ENCODE data around the gene CD53. TPM values are rescaled to one million over a fixed set of nuclear protein-coding genes. Genes with fewer than 3 reads are reported as not detected.

Gene CD53
- total RNA-seq, 4 donors from 2014 or later = 6.2 to 11.1 (median 9.3) TPM

DNA sequence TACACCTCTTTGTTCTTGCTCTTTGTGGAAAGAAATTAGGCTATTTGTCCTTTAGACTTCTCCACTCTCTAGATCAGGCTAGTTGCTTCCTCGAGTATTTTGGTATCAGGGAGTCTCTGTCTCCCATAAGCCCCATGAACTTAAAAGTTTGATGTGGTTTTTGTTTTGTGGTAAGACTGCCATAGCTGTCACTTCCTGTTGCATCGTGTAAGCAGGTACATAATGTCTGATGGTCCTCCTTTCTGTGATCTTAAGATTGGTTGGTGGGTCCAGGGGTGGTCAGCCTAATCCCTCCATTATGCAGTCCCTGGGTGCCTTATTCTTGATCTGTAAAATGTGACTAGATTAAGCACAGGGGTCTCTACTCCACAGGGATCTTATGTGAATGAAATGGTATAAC, 23.1 kb downstream of the CD53 start:
- H3K9me3 ChIP-seq = no peaks in the 10 kb centered on the region
- H3K36me3 ChIP-seq = no peaks in the 10 kb centered on the region
- WGBS = 53% methylated on average over 2 of the region's 2 CpGs
- no peaks in the 10 kb centered on the region for H3K27me3 ChIP-seq
- no peak for DNase-seq (ENCODE audit: low spot score in 2 of 2)
- no peak overlapping the region for H3K4me3 ChIP-seq
- TF ChIP-seq, protein P1, sequence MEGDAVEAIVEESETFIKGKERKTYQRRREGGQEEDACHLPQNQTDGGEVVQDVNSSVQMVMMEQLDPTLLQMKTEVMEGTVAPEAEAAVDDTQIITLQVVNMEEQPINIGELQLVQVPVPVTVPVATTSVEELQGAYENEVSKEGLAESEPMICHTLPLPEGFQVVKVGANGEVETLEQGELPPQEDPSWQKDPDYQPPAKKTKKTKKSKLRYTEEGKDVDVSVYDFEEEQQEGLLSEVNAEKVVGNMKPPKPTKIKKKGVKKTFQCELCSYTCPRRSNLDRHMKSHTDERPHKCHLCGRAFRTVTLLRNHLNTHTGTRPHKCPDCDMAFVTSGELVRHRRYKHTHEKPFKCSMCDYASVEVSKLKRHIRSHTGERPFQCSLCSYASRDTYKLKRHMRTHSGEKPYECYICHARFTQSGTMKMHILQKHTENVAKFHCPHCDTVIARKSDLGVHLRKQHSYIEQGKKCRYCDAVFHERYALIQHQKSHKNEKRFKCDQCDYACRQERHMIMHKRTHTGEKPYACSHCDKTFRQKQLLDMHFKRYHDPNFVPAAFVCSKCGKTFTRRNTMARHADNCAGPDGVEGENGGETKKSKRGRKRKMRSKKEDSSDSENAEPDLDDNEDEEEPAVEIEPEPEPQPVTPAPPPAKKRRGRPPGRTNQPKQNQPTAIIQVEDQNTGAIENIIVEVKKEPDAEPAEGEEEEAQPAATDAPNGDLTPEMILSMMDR (IDR thresholded peaks at IDR 0.05) = no peak
- TF ChIP-seq POLR2AphosphoS5 (IDR thresholded peaks at IDR 0.05) (no peak), EP300 (IDR thresholded peaks at IDR 0.05) (no peak), POLR2A (IDR thresholded peaks at IDR 0.05) (no peak)
- H3K27ac ChIP-seq = no peak overlapping the region
- no peaks in the 10 kb centered on the region for H3K4me1 ChIP-seq

DNA sequence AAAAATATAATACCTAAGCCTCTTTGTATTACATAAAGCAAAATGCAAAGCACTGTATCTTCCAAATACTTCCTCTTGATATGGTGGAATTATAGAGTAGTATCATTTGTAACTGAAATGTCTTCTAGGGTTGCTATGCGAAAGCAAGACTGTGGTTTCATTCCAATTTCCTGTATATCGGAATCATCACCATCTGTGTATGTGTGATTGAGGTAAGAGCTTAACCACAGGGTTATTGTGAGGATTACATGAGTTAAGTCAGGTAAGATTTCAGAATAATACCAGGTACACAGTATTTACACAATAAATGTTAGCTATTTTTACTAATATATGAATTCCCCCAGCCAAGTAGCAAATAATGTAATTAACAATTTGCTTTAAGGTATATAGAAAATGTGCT, 24.7 kb downstream of the CD53 start:
- Histone ChIP-seq H3K4me1 (no peaks in the 10 kb centered on the region), H3K9me3 (no peaks in the 10 kb centered on the region), H3K36me3 (no peaks in the 10 kb centered on the region), H3K27ac (no peak overlapping the region), H3K4me3 (no peak overlapping the region), H3K27me3 (no peaks in the 10 kb centered on the region)
- no peak for TF ChIP-seq EP300 (IDR thresholded peaks at IDR 0.05)
- no peak for TF ChIP-seq POLR2AphosphoS5 (IDR thresholded peaks at IDR 0.05)
- TF ChIP-seq, protein P1 (IDR thresholded peaks at IDR 0.05) = no peak
- no peak for TF ChIP-seq POLR2A (IDR thresholded peaks at IDR 0.05)
- 92% methylated on average over 2 of the region's 2 CpGs for WGBS
- DNase-seq (ENCODE audit: low spot score in 2 of 2) = no peak

DNA sequence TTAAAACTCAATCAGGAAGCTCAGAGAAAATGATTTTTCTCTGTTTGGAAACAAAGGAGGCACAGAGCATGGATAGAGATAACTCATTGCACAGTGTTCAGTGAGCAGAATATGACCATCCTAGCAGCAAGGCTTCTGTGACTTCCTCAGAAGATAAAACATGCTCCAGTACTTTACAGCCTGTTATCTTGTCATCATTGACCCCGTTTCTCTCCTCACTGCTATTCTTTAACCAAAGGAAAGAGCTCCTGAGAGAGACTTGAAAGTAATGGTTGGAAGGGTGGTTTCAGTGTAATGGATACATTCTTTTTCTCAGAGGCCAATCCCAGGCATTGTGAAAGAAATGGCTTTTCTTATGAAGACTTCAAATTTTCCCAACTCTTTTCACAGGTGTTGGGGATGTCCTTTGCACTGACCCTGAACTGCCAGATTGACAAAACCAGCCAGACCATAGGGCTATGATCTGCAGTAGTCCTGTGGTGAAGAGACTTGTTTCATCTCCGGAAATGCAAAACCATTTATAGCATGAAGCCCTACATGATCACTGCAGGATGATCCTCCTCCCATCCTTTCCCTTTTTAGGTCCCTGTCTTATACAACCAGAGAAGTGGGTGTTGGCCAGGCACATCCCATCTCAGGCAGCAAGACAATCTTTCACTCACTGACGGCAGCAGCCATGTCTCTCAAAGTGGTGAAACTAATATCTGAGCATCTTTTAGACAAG, 25.9 kb downstream of the CD53 start:
- no peaks in the 10 kb centered on the region for H3K27me3 ChIP-seq
- no peaks in the 10 kb centered on the region for H3K9me3 ChIP-seq
- H3K4me1 ChIP-seq = no peaks in the 10 kb centered on the region
- TF ChIP-seq POLR2A (IDR thresholded peaks at IDR 0.05) = no peak
- no peak for TF ChIP-seq EP300 (IDR thresholded peaks at IDR 0.05)
- no peak for TF ChIP-seq POLR2AphosphoS5 (IDR thresholded peaks at IDR 0.05)
- TF ChIP-seq, protein P1 (IDR thresholded peaks at IDR 0.05) = no peak
- H3K27ac ChIP-seq = no peak overlapping the region
- no peak for DNase-seq (ENCODE audit: low spot score in 2 of 2)
- no peak overlapping the region for H3K4me3 ChIP-seq
- no peaks in the 10 kb centered on the region for H3K36me3 ChIP-seq
- WGBS = 51% methylated on average over 3 of the region's 3 CpGs

DNA sequence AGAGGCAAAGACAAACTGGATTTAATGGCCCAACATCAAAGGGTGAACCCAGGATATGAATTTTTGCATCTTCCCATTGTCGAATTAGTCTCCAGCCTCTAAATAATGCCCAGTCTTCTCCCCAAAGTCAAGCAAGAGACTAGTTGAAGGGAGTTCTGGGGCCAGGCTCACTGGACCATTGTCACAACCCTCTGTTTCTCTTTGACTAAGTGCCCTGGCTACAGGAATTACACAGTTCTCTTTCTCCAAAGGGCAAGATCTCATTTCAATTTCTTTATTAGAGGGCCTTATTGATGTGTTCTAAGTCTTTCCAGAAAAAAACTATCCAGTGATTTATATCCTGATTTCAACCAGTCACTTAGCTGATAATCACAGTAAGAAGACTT, 26.5 kb downstream of the CD53 start:
- H3K4me1 ChIP-seq = no peaks in the 10 kb centered on the region
- no peak overlapping the region for H3K27ac ChIP-seq
- WGBS = 80% methylated on average over 1 of the region's 1 CpG
- no peaks in the 10 kb centered on the region for H3K36me3 ChIP-seq
- no peak for TF ChIP-seq EP300 (IDR thresholded peaks at IDR 0.05)
- TF ChIP-seq, protein P1 (IDR thresholded peaks at IDR 0.05) = no peak
- TF ChIP-seq POLR2A (IDR thresholded peaks at IDR 0.05) = no peak
- no peak for TF ChIP-seq POLR2AphosphoS5 (IDR thresholded peaks at IDR 0.05)
- no peak for DNase-seq (ENCODE audit: low spot score in 2 of 2)
- H3K27me3 ChIP-seq = no peaks in the 10 kb centered on the region
- H3K9me3 ChIP-seq = no peaks in the 10 kb centered on the region
- H3K4me3 ChIP-seq = no peak overlapping the region

DNA sequence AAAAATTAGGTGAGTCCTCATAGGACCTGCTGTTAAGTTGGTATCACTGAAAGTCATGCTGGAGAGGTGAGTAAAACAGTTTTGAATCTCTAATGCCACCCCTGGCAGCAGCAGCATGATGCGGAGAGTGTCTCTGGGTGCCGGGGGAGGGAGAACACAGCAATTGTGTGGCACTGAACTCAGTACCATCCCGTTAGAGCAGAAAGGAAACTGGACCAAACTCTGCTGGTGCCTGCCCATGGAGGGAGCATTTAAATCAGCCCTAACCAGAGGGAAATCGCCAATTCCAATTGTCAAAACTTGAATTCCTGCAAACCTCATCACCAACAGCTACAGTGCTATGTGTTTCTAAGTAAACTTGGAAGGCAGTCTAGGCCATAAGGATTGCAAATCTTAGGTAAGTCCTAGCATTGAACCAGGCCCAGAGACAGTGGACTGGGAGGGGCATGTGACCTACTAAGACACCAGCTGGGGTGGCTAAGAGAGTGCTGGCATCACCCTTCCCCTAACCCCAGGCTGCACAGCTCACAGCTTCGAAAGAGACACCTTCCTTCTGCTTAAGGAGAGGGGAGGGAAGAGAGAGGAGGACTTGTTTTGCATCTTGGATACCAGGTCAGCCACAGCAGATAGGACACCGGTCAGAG, 30.0 kb downstream of the CD53 start:
- H3K27ac ChIP-seq = no peak overlapping the region
- TF ChIP-seq, protein P1 (IDR thresholded peaks at IDR 0.05) = no peak
- TF ChIP-seq POLR2A (IDR thresholded peaks at IDR 0.05) (no peak), EP300 (IDR thresholded peaks at IDR 0.05) (no peak), POLR2AphosphoS5 (IDR thresholded peaks at IDR 0.05) (no peak)
- no peaks in the 10 kb centered on the region for H3K4me1 ChIP-seq
- 78% methylated on average over 5 of the region's 6 CpGs for WGBS
- no peaks in the 10 kb centered on the region for H3K27me3 ChIP-seq
- no peaks in the 10 kb centered on the region for H3K36me3 ChIP-seq
- DNase-seq (ENCODE audit: low spot score in 2 of 2) = no peak
- H3K9me3 ChIP-seq = no peaks in the 10 kb centered on the region
- H3K4me3 ChIP-seq = no peak overlapping the region

Data from suprapubic skin (tissue), 4 donors.